ENCODE data around the gene TNFRSF18.

The TNFRSF18 gene, protein sequence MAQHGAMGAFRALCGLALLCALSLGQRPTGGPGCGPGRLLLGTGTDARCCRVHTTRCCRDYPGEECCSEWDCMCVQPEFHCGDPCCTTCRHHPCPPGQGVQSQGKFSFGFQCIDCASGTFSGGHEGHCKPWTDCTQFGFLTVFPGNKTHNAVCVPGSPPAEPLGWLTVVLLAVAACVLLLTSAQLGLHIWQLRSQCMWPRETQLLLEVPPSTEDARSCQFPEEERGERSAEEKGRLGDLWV

DNA sequence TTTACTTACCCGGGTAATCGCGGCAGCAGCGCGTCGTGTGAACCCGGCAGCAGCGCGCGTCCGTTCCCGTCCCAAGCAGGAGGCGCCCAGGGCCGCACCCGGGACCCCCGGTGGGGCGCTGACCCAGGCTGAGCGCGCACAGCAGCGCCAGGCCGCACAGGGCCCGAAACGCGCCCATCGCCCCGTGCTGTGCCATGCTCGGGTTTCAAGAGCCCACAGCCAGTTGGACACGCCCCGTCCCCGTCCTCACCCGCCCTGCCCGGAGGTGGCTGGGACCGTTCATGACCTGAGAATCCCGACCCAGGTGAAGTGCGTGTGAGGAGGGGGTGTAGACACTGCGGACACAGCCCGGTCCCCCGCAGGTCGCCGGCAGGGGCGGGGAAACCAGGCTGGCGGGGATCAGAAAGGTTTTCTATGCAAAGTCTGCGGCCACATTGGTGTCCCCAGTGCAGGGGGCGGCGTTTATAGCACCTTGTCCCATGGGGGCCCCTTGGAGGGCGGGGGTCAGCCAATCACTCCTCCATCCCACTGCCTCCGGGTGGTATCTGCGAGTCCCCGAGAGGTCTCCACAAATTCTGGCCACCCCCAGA is at the start of gene TNFRSF18:
TNFRSF18 (minus strand) TSS at position 217 of the 590 bp plus-strand sequence; CDS start at position 196, 21 bp downstream.
- peak within 1 kb of the TSS; percentile 13 for H3K4me3 ChIP-seq (ENCODE audit: low read depth, low read length)
- DNase-seq (ENCODE audit: low read depth), result no peak
- TF ChIP-seq, protein P1, sequence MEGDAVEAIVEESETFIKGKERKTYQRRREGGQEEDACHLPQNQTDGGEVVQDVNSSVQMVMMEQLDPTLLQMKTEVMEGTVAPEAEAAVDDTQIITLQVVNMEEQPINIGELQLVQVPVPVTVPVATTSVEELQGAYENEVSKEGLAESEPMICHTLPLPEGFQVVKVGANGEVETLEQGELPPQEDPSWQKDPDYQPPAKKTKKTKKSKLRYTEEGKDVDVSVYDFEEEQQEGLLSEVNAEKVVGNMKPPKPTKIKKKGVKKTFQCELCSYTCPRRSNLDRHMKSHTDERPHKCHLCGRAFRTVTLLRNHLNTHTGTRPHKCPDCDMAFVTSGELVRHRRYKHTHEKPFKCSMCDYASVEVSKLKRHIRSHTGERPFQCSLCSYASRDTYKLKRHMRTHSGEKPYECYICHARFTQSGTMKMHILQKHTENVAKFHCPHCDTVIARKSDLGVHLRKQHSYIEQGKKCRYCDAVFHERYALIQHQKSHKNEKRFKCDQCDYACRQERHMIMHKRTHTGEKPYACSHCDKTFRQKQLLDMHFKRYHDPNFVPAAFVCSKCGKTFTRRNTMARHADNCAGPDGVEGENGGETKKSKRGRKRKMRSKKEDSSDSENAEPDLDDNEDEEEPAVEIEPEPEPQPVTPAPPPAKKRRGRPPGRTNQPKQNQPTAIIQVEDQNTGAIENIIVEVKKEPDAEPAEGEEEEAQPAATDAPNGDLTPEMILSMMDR (IDR thresholded peaks at IDR 0.05; ENCODE audit: control insufficient read depth, extremely low read depth, insufficient read depth), result no peak

DNA sequence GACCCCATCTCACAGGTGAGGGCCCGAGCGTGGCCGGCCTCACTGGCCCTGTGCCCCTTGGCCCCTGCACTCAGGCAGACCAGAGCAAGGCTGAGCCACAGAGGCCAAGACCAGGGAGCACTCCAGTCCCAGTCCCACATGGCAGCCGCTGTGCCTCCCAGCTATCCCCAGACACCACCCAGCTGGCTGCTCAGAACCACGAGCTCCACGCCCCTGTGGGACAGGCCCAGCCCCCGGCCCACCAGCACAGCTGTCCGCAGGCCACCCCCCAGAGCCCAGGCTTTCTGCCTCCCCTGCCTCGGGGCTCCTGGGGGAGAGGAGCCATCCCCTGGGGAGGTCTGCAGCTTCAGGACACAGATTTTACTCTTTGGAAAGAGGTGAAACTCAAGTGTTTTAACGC is 49.2 kb upstream of the TNFRSF18 start:
- TF ChIP-seq, protein P1 (IDR thresholded peaks at IDR 0.05; ENCODE audit: control insufficient read depth, extremely low read depth, insufficient read depth), result no peak
- no peak overlapping the region for H3K4me3 ChIP-seq (ENCODE audit: low read depth, low read length)
- no peak for DNase-seq (ENCODE audit: low read depth)

DNA sequence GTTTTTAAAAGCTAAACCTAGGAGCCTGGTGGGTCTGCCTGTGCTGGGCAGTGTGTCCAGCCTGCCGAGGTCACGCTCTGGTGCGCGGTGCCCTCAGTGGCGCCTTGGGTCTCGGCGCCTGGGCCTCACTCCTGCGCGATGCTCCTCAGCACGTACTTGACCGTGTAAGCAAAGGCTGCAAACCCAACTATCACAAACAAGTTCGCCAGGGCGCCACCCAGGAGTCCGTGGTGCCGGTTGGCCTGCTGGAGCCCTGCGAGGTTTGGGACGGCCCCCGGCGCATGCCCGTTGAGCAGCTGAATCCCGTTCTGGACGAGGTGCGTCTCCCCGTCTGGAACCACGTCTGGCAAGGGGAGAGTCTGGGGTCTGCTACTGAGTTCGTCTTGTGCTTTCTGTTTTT is 48.7 kb upstream of the TNFRSF18 start:
- TF ChIP-seq, protein P1 (IDR thresholded peaks at IDR 0.05; ENCODE audit: control insufficient read depth, extremely low read depth, insufficient read depth), result no peak
- no peak overlapping the region for H3K4me3 ChIP-seq (ENCODE audit: low read depth, low read length)
- no peak for DNase-seq (ENCODE audit: low read depth)

DNA sequence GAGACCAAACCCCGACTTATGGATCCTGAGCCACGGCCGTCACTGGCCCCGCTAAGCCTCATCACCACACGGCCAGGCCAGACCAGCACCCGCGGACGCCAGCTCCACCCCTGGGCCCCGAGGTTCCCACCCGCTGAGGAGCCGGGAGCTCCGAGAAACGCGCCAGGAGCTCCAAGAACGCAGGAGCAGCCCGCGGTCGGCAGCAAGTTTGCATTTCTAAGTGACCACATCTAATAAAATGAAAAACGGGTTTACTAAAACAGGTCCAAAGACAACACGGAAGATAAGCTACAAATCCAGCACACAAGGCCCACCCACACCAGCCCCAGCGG is 48.2 kb upstream of the TNFRSF18 start:
- no peak for DNase-seq (ENCODE audit: low read depth)
- TF ChIP-seq, protein P1 (IDR thresholded peaks at IDR 0.05; ENCODE audit: control insufficient read depth, extremely low read depth, insufficient read depth), result no peak
- H3K4me3 ChIP-seq (ENCODE audit: low read depth, low read length), result no peak overlapping the region

DNA sequence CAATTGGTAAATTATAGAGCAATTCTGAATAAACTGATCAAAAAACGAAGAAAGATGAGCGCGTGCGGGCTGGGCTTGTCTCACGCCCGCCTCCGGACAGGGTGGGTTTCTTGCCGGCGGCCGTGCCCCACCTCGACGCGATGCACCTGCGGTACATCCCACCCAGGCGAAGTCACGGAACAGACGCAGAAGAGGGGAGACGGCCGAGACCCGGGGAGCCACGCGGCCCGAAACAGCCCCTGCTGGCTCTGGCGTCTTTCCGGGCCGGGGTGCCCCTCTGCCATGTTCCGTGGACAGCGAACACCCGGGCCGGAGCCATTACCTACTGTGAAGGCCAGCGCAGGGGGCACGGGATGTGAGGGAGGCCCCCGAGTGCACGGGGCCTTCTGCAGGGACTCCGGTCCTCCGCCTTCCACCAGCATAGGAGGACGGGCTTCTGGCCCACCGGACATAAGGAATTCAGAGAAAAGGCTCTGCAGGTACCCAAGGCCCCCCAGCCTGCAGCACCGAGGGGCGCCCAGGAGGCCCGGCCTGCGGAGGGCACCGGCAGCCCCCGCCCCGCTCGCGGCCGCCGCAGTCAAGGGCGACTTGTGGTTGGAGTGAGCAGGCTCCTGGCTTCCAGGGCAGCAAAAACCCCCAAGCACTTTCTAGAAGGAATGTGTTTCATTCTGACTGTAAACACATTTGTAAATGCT is 47.7 kb upstream of the TNFRSF18 start:
- DNase-seq (ENCODE audit: low read depth), result no peak
- H3K4me3 ChIP-seq (ENCODE audit: low read depth, low read length), result no peak overlapping the region
- TF ChIP-seq, protein P1 (IDR thresholded peaks at IDR 0.05; ENCODE audit: control insufficient read depth, extremely low read depth, insufficient read depth), result no peak

DNA sequence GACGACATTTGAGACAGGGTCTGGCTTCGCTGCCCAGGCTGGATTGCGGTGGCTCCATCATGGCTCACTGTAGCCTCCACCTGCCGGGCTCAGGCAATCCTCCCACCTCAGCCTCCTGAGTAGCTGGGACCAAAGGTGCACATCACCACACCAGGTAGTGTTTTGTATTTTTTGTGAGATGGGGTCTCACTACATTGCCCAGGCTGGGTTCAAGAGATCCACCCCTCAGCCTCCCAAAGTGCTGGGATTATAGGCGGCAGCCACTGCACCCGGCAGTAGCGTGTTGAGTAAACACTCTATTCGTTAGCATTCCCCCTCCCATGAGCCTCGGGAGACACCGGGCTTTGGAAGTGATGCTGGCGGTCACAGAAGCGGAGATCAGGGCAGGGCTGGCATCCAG is 46.9 kb upstream of the TNFRSF18 start:
- H3K4me3 ChIP-seq (ENCODE audit: low read depth, low read length), result no peak overlapping the region
- TF ChIP-seq, protein P1 (IDR thresholded peaks at IDR 0.05; ENCODE audit: control insufficient read depth, extremely low read depth, insufficient read depth), result no peak
- no peak for DNase-seq (ENCODE audit: low read depth)
